Kidney (tissue), 14 donors: ENCODE results near the gene ANKS1B. TPM values are rescaled to one million over a fixed set of nuclear protein-coding genes. Genes with fewer than 3 reads are reported as not detected.

Experiments
- DNase-seq, 5 donors: peaks; one replicate each; pipeline ENCODE4 v3.0.0-alpha.2; 2013 to 2020
- FAIRE-seq: peaks from 2 replicates; lab custom pipeline; 2012; peaks lifted over from hg19 to GRCh38; lab: Jason Lieb, UNC
- H3K27ac ChIP-seq, 2 donors: one replicate each; pipeline ENCODE4 v1.7.0; 2013; ENCODE audit warnings: low read depth in 2 of 2, low read length in 2 of 2, inconsistent platforms in 1 of 2
- H3K27me3 ChIP-seq: one replicate; pipeline ENCODE4 v1.7.1; 2013; ENCODE audit warnings: low read length, inconsistent platforms; ENCODE audit not compliant: control insufficient read depth, insufficient read depth
- H3K36me3 ChIP-seq, 3 donors: one replicate each; pipeline versions ENCODE4 v1.7.0 to v1.7.1; 2013; ENCODE audit warnings: low read length in 3 of 3, control low read depth in 1 of 3, inconsistent platforms in 1 of 3; ENCODE audit not compliant: insufficient read depth in 3 of 3, control insufficient read depth in 2 of 3
- H3K4me1 ChIP-seq, 3 donors: one replicate each; pipeline versions ENCODE4 v1.7.0 to v1.7.1; 2013; ENCODE audit warnings: low read length in 3 of 3, inconsistent platforms in 1 of 3, low read depth in 1 of 3; ENCODE audit not compliant: control insufficient read depth in 2 of 3, insufficient read depth in 2 of 3
- H3K4me3 ChIP-seq, 3 donors: one replicate each; pipeline versions ENCODE4 v1.7.0 to v1.8.1; 2013; ENCODE audit warnings: low read length in 3 of 3, control low read depth in 1 of 3, inconsistent platforms in 1 of 3
- H3K9ac ChIP-seq, 3 donors: one replicate each; pipeline versions ENCODE4 v1.7.0 to v1.7.1; 2013; ENCODE audit warnings: low read length in 3 of 3, control low read depth in 1 of 3, inconsistent platforms in 1 of 3
- H3K9me3 ChIP-seq, 3 donors: one replicate each; pipeline versions ENCODE4 v1.7.0 to v1.7.1; 2013; ENCODE audit warnings: low read length in 3 of 3, control low read depth in 1 of 3, inconsistent platforms in 1 of 3; ENCODE audit not compliant: control insufficient read depth in 2 of 3, insufficient read depth in 1 of 3
- CTCF ChIP-seq: IDR thresholded peaks from 3 replicates; pipeline ENCODE4 v1.5.1; 2012; ENCODE audit warnings: mild to moderate bottlenecking, moderate library complexity, borderline replicate concordance; ENCODE audit not compliant: insufficient read depth; ENCODE audit errors: extremely low read depth
- intact Hi-C: fragments of 100-400 bp; cut with DNase I; formaldehyde crosslinking; loops from one replicate; pipeline ENCODE4 v1.11.1; 2022
- polyA plus RNA-seq: library from polyadenylated mRNA; stranded (reverse); fragments of 350-450 nt; fragmentation: Illumina TruSeq; extraction: RNeasy Lipid Tissue Mini Kit (QIAGEN cat#74804); gene quantifications from one replicate; pipeline ENCODE4 v1.2.3, GENCODE V29; 2014; ENCODE audit warnings: low read depth, low replicate concordance; ENCODE audit not compliant: insufficient read depth
- total RNA-seq: library from RNA; stranded (reverse); fragmentation: NEBNext Ultra II Directional; extraction: Animal tissue kit (Norgen Biotek cat#: 25700); gene quantifications from one replicate; pipeline ENCODE4 v1.2.1, GENCODE V29; 2021
- donor health status: control.
- donor health status: control.
- donor health status: control.
- donor health status: control.
- donor health status: control.
- donor health status: DM: yes; HTN: yes; CAD: no.
- donor health status: Normal renal cell carcinoma (clear cell type).

The ANKS1B gene
- total and polyA plus RNA-seq, 2 donors from 2014 or later, result 1.7 to 5.8 TPM

DNA sequence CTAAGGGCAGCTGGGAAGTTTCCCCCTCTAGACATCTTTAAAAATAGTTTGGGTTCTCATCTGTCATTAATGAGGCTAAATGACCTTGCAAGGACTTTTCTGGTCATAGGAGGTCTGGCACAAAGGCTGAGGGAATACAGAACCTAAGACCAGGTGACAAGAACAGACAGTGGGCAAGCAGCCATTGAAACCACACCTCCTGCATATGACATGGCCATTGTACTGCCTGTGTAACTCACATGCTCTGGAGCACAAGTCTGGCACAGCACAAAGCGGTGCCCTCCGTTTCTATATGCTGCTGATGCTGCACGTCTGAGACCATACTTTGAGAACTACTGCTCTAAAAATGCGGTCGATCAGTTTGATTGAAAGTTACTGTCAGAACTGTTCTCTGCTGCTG lies 1196.3 kb downstream of the ANKS1B start:
- FAIRE-seq, result no peak
- H3K36me3 ChIP-seq, result no peaks in the 10 kb centered on the region
- H3K27ac ChIP-seq, result no peak overlapping the region
- no peak overlapping the region for H3K4me3 ChIP-seq
- no peak for DNase-seq
- H3K9me3 ChIP-seq, result no peaks in the 10 kb centered on the region
- no peak for TF ChIP-seq CTCF
- H3K4me1 ChIP-seq, result no peaks in the 10 kb centered on the region
- no peak overlapping the region for H3K9ac ChIP-seq
- intact Hi-C loops, result no loop called here
- no peaks in the 10 kb centered on the region for H3K27me3 ChIP-seq

DNA sequence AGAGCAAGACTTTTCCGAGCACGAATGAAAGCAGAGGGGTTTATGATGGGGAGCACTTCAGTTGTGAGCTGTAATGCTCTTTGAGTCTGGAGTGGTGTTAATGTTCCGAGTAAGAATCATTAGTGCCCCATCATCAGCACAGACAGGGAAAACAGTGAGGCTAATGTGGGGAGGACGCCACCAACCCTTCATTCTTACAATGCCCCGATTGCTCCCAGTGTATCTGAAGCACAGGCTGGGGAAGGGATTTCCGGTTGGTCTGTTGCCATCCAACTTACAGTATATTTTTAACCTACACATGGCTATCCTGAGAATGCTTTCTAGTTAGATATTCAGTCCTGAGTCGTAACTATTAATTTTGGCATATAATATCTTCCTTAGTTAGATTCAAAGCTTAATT lies 1198.1 kb downstream of the ANKS1B start:
- Histone ChIP-seq H3K27ac (no peak overlapping the region), H3K36me3 (no peaks in the 10 kb centered on the region), H3K9ac (no peak overlapping the region), H3K9me3 (no peaks in the 10 kb centered on the region), H3K27me3 (no peaks in the 10 kb centered on the region), H3K4me1 (no peaks in the 10 kb centered on the region), H3K4me3 (no peak overlapping the region)
- DNase-seq, result no peak
- no peak for TF ChIP-seq CTCF
- FAIRE-seq, result no peak
- intact Hi-C loops, result no loop called here

- Histone ChIP-seq H3K4me3 (no peak overlapping the region), H3K36me3 (no peaks in the 10 kb centered on the region), H3K9me3 (no peaks in the 10 kb centered on the region), H3K4me1 (no peaks in the 10 kb centered on the region), H3K27me3 (no peaks in the 10 kb centered on the region), H3K9ac (no peak overlapping the region), H3K27ac (no peak overlapping the region)
- DNase-seq (no peak), FAIRE-seq (no peak)
- no peak for TF ChIP-seq CTCF
- intact Hi-C loops, result no loop called here
Measured at GRCh38 chr12:98783420-98783819, 1201.3 kb downstream of the ANKS1B start.

DNA sequence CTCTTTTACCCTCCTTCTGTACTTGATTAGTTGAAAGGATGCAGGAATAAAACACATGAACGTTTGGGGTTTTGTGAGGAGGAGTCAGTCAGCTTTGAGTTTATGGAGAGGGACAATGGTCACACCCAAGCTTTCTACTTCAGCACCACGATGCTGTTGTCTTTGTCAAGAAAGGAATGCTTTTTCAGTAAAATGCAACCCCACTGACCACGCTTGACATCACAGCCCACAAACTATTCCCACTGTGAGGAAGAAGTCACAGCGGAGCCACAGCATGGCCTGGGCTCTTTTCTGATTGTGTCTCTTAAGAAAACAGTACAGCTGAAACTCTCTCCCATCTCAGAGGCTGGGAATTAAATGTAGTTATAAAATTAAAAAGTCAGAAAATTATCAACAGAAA lies 1204.5 kb downstream of the ANKS1B start:
- FAIRE-seq, result no peak
- intact Hi-C loops, result no loop called here
- Histone ChIP-seq H3K36me3 (no peaks in the 10 kb centered on the region), H3K9me3 (no peaks in the 10 kb centered on the region), H3K27ac (no peak overlapping the region), H3K4me1 (no peaks in the 10 kb centered on the region), H3K4me3 (no peak overlapping the region), H3K27me3 (no peaks in the 10 kb centered on the region), H3K9ac (no peak overlapping the region)
- no peak for TF ChIP-seq CTCF
- no peak for DNase-seq
